SJSA1 (cell line): ENCODE data around the gene NFIB. TPM values are rescaled to one million over a fixed set of nuclear protein-coding genes. Genes with fewer than 3 reads are reported as not detected.

ENCODE experiments used
- DNase-seq, 2 experiments: peaks; one replicate each; pipeline ENCODE4 v3.0.0-alpha.2; 2015 to 2020; ENCODE audit warnings: low spot score in 2 of 2, low read depth in 1 of 2
- H3K27ac ChIP-seq: fragments of 250-450 bp; sonication (Bioruptor Pico); 2 replicates; pipeline ENCODE4 v1.5.1; 2020; ENCODE audit warnings: mild to moderate bottlenecking, moderate library complexity
- H3K27me3 ChIP-seq: fragments of 250-450 bp; sonication (Bioruptor Pico); replicated peaks from 2 replicates; pipeline ENCODE4 v1.5.1; 2020; ENCODE audit warnings: mild to moderate bottlenecking, moderate library complexity
- H3K36me3 ChIP-seq: fragments of 250-450 bp; sonication (Bioruptor Pico); 2 replicates; pipeline ENCODE4 v1.5.1; 2020; ENCODE audit warnings: mild to moderate bottlenecking
- H3K4me1 ChIP-seq: fragments of 250-450 bp; sonication (Bioruptor Pico); replicated peaks from 2 replicates; pipeline ENCODE4 v1.6.1; 2021; ENCODE audit warnings: mild to moderate bottlenecking
- H3K4me3 ChIP-seq: fragments of 250-450 bp; sonication (Bioruptor Pico); 2 replicates; pipeline ENCODE4 v1.5.1; 2020; ENCODE audit warnings: mild to moderate bottlenecking
- H3K9me3 ChIP-seq: fragments of 250-450 bp; sonication (Bioruptor Pico); replicated peaks from 2 replicates; pipeline ENCODE4 v1.5.1; 2020; ENCODE audit warnings: mild to moderate bottlenecking
- total RNA-seq: library from RNA; depleted of rRNA; stranded (reverse); fragments of >200 nt; shearing (Covaris generic); gene quantifications from 2 replicates; pipeline ENCODE4 v1.2.3, GENCODE V29; 2014; rRNA removed

Gene NFIB
- total RNA-seq, result 7.6 TPM in 2 replicates

GRCh38 chr9:14313951-14314423 lies at the start of gene NFIB:
NFIB (minus strand) TSS chr9:14314141; CDS start chr9:14313511, 630 bp downstream.
- peaks cover 3% of the 10 kb centered on the region; the same call in 1 of the 2 replicates for H3K4me1 ChIP-seq
- H3K4me3 ChIP-seq, result peak within 1 kb of the TSS; percentile 59
- no peaks in the 10 kb centered on the region for H3K36me3 ChIP-seq
- peak within 1 kb of the TSS; percentile 79 for H3K27ac ChIP-seq
- no peaks in the 10 kb centered on the region for H3K27me3 ChIP-seq
- H3K9me3 ChIP-seq, result no peaks in the 10 kb centered on the region
- peak in 1 of 2 experiments; percentile 50 for DNase-seq

- Histone ChIP-seq H3K4me1 (peaks cover 5% of the 10 kb centered on the region), H3K27me3 (no peaks in the 10 kb centered on the region), H3K9me3 (no peaks in the 10 kb centered on the region), H3K4me3 (no peak overlapping the region), H3K27ac (no peak overlapping the region), H3K36me3 (no peaks in the 10 kb centered on the region)
- no peak for DNase-seq
Observed at GRCh38 chr9:14362175-14362574, 48.2 kb upstream of the NFIB start.

GRCh38 chr9:14361074-14361473 lies 47.1 kb upstream of the NFIB start:
- Histone ChIP-seq H3K4me3 (no peak overlapping the region), H3K27ac (no peak overlapping the region), H3K27me3 (no peaks in the 10 kb centered on the region), H3K4me1 (peaks cover 5% of the 10 kb centered on the region), H3K9me3 (no peaks in the 10 kb centered on the region), H3K36me3 (no peaks in the 10 kb centered on the region)
- DNase-seq, result no peak

- Histone ChIP-seq H3K4me3 (no peak overlapping the region), H3K27me3 (no peaks in the 10 kb centered on the region), H3K27ac (no peak overlapping the region), H3K9me3 (no peaks in the 10 kb centered on the region), H3K36me3 (no peaks in the 10 kb centered on the region), H3K4me1 (no peaks in the 10 kb centered on the region; the same call in 1 of the 2 replicates)
- no peak for DNase-seq
Observed at GRCh38 chr9:14358523-14358922, 44.6 kb upstream of the NFIB start.

- H3K27me3 ChIP-seq, result no peaks in the 10 kb centered on the region
Observed at GRCh38 chr9:14356351-14357265, 42.7 kb upstream of the NFIB start.

GRCh38 chr9:14354201-14354600 lies 40.3 kb upstream of the NFIB start:
- no peaks in the 10 kb centered on the region for H3K9me3 ChIP-seq
- no peaks in the 10 kb centered on the region for H3K36me3 ChIP-seq
- H3K27me3 ChIP-seq, result no peaks in the 10 kb centered on the region
- peaks cover 3% of the 10 kb centered on the region; the same call in 1 of the 2 replicates for H3K4me1 ChIP-seq
- no peak overlapping the region for H3K4me3 ChIP-seq
- no peak overlapping the region for H3K27ac ChIP-seq
- no peak for DNase-seq

More at GRCh38 chr9:14356351-14357265, 42.7 kb upstream of the NFIB start:
- Histone ChIP-seq H3K27ac (no peak overlapping the region), H3K4me1 (peaks cover 3% of the 10 kb centered on the region; the same call in 1 of the 2 replicates), H3K9me3 (no peaks in the 10 kb centered on the region), H3K36me3 (no peaks in the 10 kb centered on the region), H3K4me3 (no peak overlapping the region)
- no peak for DNase-seq

- DNase-seq, result peak; percentile 56 to 73
- no peak overlapping the region for H3K4me3 ChIP-seq
Observed at GRCh38 chr9:14353222-14354056, 39.5 kb upstream of the NFIB start.

GRCh38 chr9:14352503-14352902 lies 38.6 kb upstream of the NFIB start:
- Histone ChIP-seq H3K27me3 (no peaks in the 10 kb centered on the region), H3K27ac (no peak overlapping the region), H3K36me3 (no peaks in the 10 kb centered on the region), H3K4me1 (peaks cover 3% of the 10 kb centered on the region; the same call in 1 of the 2 replicates), H3K9me3 (no peaks in the 10 kb centered on the region), H3K4me3 (no peak overlapping the region)
- no peak for DNase-seq

More at GRCh38 chr9:14353222-14354056, 39.5 kb upstream of the NFIB start:
- H3K36me3 ChIP-seq, result no peaks in the 10 kb centered on the region
- H3K27me3 ChIP-seq, result no peaks in the 10 kb centered on the region
- H3K9me3 ChIP-seq, result no peaks in the 10 kb centered on the region
- H3K4me1 ChIP-seq, result peaks cover 3% of the 10 kb centered on the region; the same call in 1 of the 2 replicates
- H3K27ac ChIP-seq, result no peak overlapping the region

GRCh38 chr9:14351221-14351836 lies 37.4 kb upstream of the NFIB start:
- Histone ChIP-seq H3K4me3 (no peak overlapping the region), H3K27me3 (no peaks in the 10 kb centered on the region)
- no peak for DNase-seq

GRCh38 chr9:14350754-14351153 lies 36.8 kb upstream of the NFIB start:
- no peak overlapping the region for H3K4me3 ChIP-seq
- no peaks in the 10 kb centered on the region for H3K27me3 ChIP-seq
- no peak overlapping the region for H3K27ac ChIP-seq
- peaks cover 3% of the 10 kb centered on the region; the same call in 1 of the 2 replicates for H3K4me1 ChIP-seq
- H3K9me3 ChIP-seq, result no peaks in the 10 kb centered on the region
- no peaks in the 10 kb centered on the region for H3K36me3 ChIP-seq
- no peak for DNase-seq

More at GRCh38 chr9:14351221-14351836, 37.4 kb upstream of the NFIB start:
- Histone ChIP-seq H3K27ac (no peak overlapping the region), H3K9me3 (no peaks in the 10 kb centered on the region), H3K36me3 (no peaks in the 10 kb centered on the region), H3K4me1 (peaks cover 3% of the 10 kb centered on the region; the same call in 1 of the 2 replicates)

GRCh38 chr9:14350349-14350728 lies 36.4 kb upstream of the NFIB start:
- Histone ChIP-seq H3K27ac (no peak overlapping the region), H3K4me1 (peaks cover 3% of the 10 kb centered on the region; the same call in 1 of the 2 replicates), H3K4me3 (no peak overlapping the region), H3K36me3 (no peaks in the 10 kb centered on the region), H3K27me3 (no peaks in the 10 kb centered on the region), H3K9me3 (no peaks in the 10 kb centered on the region)
- no peak for DNase-seq

GRCh38 chr9:14349447-14350348 lies 35.8 kb upstream of the NFIB start:
- H3K4me3 ChIP-seq, result no peak overlapping the region
- peaks cover 3% of the 10 kb centered on the region; the same call in 1 of the 2 replicates for H3K4me1 ChIP-seq
- DNase-seq, result no peak
- no peaks in the 10 kb centered on the region for H3K36me3 ChIP-seq
- H3K27me3 ChIP-seq, result no peaks in the 10 kb centered on the region
- H3K27ac ChIP-seq, result no peak overlapping the region
- no peaks in the 10 kb centered on the region for H3K9me3 ChIP-seq
